ENCODE measurements around the gene IL32. TPM values are rescaled to one million over a fixed set of nuclear protein-coding genes. Genes with fewer than 3 reads are reported as not detected.

Gene IL32
- total and polyA plus RNA-seq, 9 of the 15 experiments (the other 6 are each of a cell fraction or from before 2014, with no cell fraction given): 0.21 to 2.2 (median 0.37) TPM; not detected in 3

GRCh38 chr16:3023669-3024478 lies 41.6 kb upstream of the IL32 start, which contains the start of the genes HCFC1R1 and THOC6 (continued):
- TF ChIP-seq CHD7 (IDR thresholded peaks at IDR 0.05; ENCODE audit: low read depth, low read length) (no peak), USF1 (CRISPR knock-in tag; IDR thresholded peaks at IDR 0.05) (peak; percentile 96), ILK (tag; IDR thresholded peaks at IDR 0.05; ENCODE audit: borderline replicate concordance, low read depth) (no peak), ATF1 (CRISPR knock-in tag; IDR thresholded peaks at IDR 0.05) (peak; percentile 22; the same call in 1 of the 2 replicates), ATF1 (tag; IDR thresholded peaks at IDR 0.05) (peak; percentile 97), HMGN3 (IDR thresholded peaks at IDR 0.05; ENCODE audit: borderline replicate concordance, extremely low read depth, insufficient read length, low read depth, low read length) (peak; percentile 15), SRF (CRISPR knock-in tag; IDR thresholded peaks at IDR 0.05) (peak in 1 of 2 experiments; percentile 51; a peak in 1 of 4 replicates), THAP12 (CRISPR knock-in tag; IDR thresholded peaks at IDR 0.05) (peak; percentile 71), BRCA1 (IDR thresholded peaks at IDR 0.05) (no peak), BRCA1 (CRISPR knock-in tag; IDR thresholded peaks at IDR 0.05) (no peak), HNRNPUL1 (IDR thresholded peaks at IDR 0.05; ENCODE audit: low read length) (no peak), ZNF311 (CRISPR knock-in tag; IDR thresholded peaks at IDR 0.05) (no peak), ZBTB17 (CRISPR knock-in tag; IDR thresholded peaks at IDR 0.05) (peak; percentile 86)
